HG03196 (cell line): ENCODE data around the gene MXD4.
"Not testable (repeated sequence)": the region's sequence is repeated elsewhere in the genome, so short reads cannot be mapped to it uniquely, and the experiment has no call there.

ENCODE experiments used
- ATAC-seq: cut with Tn5 transposase; IDR thresholded peaks from one replicate; pipeline ENCODE4 v1.9.1; 2021; ENCODE audit not compliant: unreplicated experiment

MXD4 gene

GRCh38 chr4:2275546-2276251, 13.8 kb upstream of the MXD4 start:
- ATAC-seq, result no peak

GRCh38 chr4:2275044-2275397, 13.1 kb upstream of the MXD4 start:
- ATAC-seq, result not testable (repeated sequence)

- no peak for ATAC-seq
Observed at GRCh38 chr4:2274320-2275043, 12.6 kb upstream of the MXD4 start.

- ATAC-seq, result no peak
Observed at GRCh38 chr4:2273657-2274319, 11.9 kb upstream of the MXD4 start.

- ATAC-seq, result no peak
Observed at GRCh38 chr4:2273221-2273620, 11.3 kb upstream of the MXD4 start.

GRCh38 chr4:2272828-2273120, 10.9 kb upstream of the MXD4 start:
- ATAC-seq, result no peak

- ATAC-seq, result no peak
Observed at GRCh38 chr4:2272026-2272827, 10.3 kb upstream of the MXD4 start.

GRCh38 chr4:2271279-2272025, 9.5 kb upstream of the MXD4 start:
- ATAC-seq, result no peak

GRCh38 chr4:2270341-2271165, 8.6 kb upstream of the MXD4 start:
- ATAC-seq, result no peak

- ATAC-seq, result no peak
Observed at GRCh38 chr4:2269618-2270163, 7.8 kb upstream of the MXD4 start.

- ATAC-seq, result no peak
Observed at GRCh38 chr4:2269206-2269531, 7.3 kb upstream of the MXD4 start.

GRCh38 chr4:2268357-2269205, 6.7 kb upstream of the MXD4 start:
- no peak for ATAC-seq

GRCh38 chr4:2267841-2268240, 5.9 kb upstream of the MXD4 start:
- no peak for ATAC-seq

- no peak for ATAC-seq
Observed at GRCh38 chr4:2267320-2267811, 5.5 kb upstream of the MXD4 start.

GRCh38 chr4:2266821-2267220, 4.9 kb upstream of the MXD4 start:
- ATAC-seq, result no peak

GRCh38 chr4:2266181-2266580, 4.3 kb upstream of the MXD4 start:
- no peak for ATAC-seq

GRCh38 chr4:2265113-2266110, 3.5 kb upstream of the MXD4 start:
- no peak for ATAC-seq
